Stomach (tissue), 4 donors: ENCODE measurements around the gene NCKAP5L.

Experiments
- EP300 ChIP-seq: sonication (generic); formaldehyde crosslinking; IDR thresholded peaks from one replicate; pipeline ENCODE4 v1.6.1; 2017; ENCODE audit warnings: antibody characterized with exemption
- TF ChIP-seq, protein P1 (sequence below), 7 experiments: fragments of 450-650 bp in 4 of 7; fragments of 200-600 bp in 3 of 7; sonication (generic) in 3 of 7; IDR thresholded peaks; one replicate each; pipeline ENCODE4 v1.5.1; 2016 to 2019; ENCODE audit warnings: antibody characterized with exemption in 7 of 7, control low read depth in 2 of 7, mild to moderate bottlenecking in 1 of 7

- no peak for TF ChIP-seq EP300
- TF ChIP-seq, protein P1, sequence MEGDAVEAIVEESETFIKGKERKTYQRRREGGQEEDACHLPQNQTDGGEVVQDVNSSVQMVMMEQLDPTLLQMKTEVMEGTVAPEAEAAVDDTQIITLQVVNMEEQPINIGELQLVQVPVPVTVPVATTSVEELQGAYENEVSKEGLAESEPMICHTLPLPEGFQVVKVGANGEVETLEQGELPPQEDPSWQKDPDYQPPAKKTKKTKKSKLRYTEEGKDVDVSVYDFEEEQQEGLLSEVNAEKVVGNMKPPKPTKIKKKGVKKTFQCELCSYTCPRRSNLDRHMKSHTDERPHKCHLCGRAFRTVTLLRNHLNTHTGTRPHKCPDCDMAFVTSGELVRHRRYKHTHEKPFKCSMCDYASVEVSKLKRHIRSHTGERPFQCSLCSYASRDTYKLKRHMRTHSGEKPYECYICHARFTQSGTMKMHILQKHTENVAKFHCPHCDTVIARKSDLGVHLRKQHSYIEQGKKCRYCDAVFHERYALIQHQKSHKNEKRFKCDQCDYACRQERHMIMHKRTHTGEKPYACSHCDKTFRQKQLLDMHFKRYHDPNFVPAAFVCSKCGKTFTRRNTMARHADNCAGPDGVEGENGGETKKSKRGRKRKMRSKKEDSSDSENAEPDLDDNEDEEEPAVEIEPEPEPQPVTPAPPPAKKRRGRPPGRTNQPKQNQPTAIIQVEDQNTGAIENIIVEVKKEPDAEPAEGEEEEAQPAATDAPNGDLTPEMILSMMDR (IDR thresholded peaks at IDR 0.05): no peak
These were observed 23.4 kb downstream of the NCKAP5L start for GRCh38 chr12:49804821-49805220.
